SHP77 treated with DMSO at 0.1 percent for 48 hours (cell line): ENCODE results near the gene GXYLT1.
"Not testable (repeated sequence)": the region's sequence is repeated elsewhere in the genome, so short reads cannot be mapped to it uniquely, and the experiment has no call there.

Experiments used
- DNase-seq: peaks from one replicate; lab custom pipeline; 2025; lab: John Stamatoyannopoulos, UW

GXYLT1 gene

GRCh38 chr12:42144408-42145196 lies at the start of gene GXYLT1:
Gene GXYLT1, minus strand, starts transcription at chr12:42144874. Its CDS starts 228 bp downstream, at chr12:42144646.
- DNase-seq: peak; percentile 73

- no peak for DNase-seq
Observed at GRCh38 chr12:42192686-42193085, 48.0 kb upstream of the GXYLT1 start.

- DNase-seq: no peak
Observed at GRCh38 chr12:42192258-42192657, 47.6 kb upstream of the GXYLT1 start.

- no peak for DNase-seq
Observed at GRCh38 chr12:42190376-42190775, 45.7 kb upstream of the GXYLT1 start.

- DNase-seq: not testable (repeated sequence)
Observed at GRCh38 chr12:42188275-42188674, 43.6 kb upstream of the GXYLT1 start.

GRCh38 chr12:42187799-42188198 lies 43.1 kb upstream of the GXYLT1 start:
- no peak for DNase-seq

GRCh38 chr12:42186793-42187192 lies 42.1 kb upstream of the GXYLT1 start:
- no peak for DNase-seq

- DNase-seq: no peak
Observed at GRCh38 chr12:42182394-42182793, 37.7 kb upstream of the GXYLT1 start.

GRCh38 chr12:42180990-42181596 lies 36.4 kb upstream of the GXYLT1 start:
- no peak for DNase-seq

GRCh38 chr12:42178101-42178500 lies 33.4 kb upstream of the GXYLT1 start:
- DNase-seq: no peak

GRCh38 chr12:42174978-42175377 lies 30.3 kb upstream of the GXYLT1 start:
- DNase-seq: no peak

- no peak for DNase-seq
Observed at GRCh38 chr12:42173961-42174521, 29.4 kb upstream of the GXYLT1 start.

GRCh38 chr12:42172441-42173210 lies 28.0 kb upstream of the GXYLT1 start:
- DNase-seq: no peak

GRCh38 chr12:42167711-42168110 lies 23.0 kb upstream of the GXYLT1 start:
- no peak for DNase-seq

GRCh38 chr12:42166501-42166900 lies 21.8 kb upstream of the GXYLT1 start:
- no peak for DNase-seq

GRCh38 chr12:42163913-42164312 lies 19.2 kb upstream of the GXYLT1 start:
- DNase-seq: no peak

GRCh38 chr12:42162965-42163364 lies 18.3 kb upstream of the GXYLT1 start:
- no peak for DNase-seq

- no peak for DNase-seq
Observed at GRCh38 chr12:42162193-42162592, 17.5 kb upstream of the GXYLT1 start.

GRCh38 chr12:42161529-42161928 lies 16.9 kb upstream of the GXYLT1 start:
- no peak for DNase-seq

- no peak for DNase-seq
Observed at GRCh38 chr12:42156232-42156631, 11.6 kb upstream of the GXYLT1 start.

- no peak for DNase-seq
Observed at GRCh38 chr12:42145552-42146215, 1.0 kb upstream of the GXYLT1 start.

- no peak for DNase-seq
Observed at GRCh38 chr12:42145197-42145549, 499 bp upstream of the GXYLT1 start.
